Superior temporal gyrus (tissue), 1 donor: ENCODE results near the gene PARP8.
"Not testable (repeated sequence)": the region's sequence is repeated elsewhere in the genome, so short reads cannot be mapped to it uniquely, and the experiment has no call there.

Source experiments
- DNase-seq: peaks from one replicate; pipeline ENCODE4 v3.0.0-alpha.2; 2016; ENCODE audit errors: extremely low spot score

PARP8 gene

DNA sequence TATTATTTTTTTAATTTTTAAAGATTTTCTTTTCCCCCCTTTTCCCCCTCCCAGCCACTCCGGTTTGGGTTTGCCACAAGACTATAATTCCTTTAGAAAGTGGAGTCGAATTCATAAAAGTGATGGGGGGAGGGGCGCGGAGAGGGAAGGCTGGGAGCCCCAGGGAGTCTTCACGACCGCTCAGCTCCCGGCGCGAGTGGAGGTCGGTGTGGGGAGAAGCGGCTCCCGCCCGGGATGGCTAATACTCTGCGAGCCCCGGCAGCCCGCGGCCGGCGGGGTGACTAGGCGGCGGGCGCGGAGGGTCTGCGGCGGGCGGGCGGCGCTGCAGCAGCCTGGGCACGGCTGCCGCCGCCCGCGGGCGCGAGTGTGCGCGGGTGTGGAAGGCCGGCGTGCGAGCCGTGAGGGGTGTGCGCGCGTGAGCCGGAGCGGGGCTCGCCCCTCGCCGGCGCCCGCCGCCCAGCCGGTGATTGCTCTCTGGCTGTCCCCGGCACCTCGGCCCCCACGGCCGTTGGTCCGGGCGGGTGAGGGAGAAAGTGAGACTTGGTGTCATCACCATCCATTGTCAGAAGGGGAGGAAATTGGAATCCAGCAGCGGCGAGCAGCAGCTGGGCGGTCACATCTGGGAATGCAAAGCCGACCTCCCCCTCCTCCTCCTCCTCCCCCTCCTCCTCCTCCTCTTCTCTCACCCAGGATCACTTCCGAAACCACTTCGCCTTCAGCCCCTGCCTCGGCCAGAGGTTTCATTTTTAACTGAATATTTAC lies at the start of gene PARP8:
PARP8 (plus strand) TSS at position 377 of the 762 bp plus-strand sequence. CDS start 459 bp downstream, outside the sequence.
- no peak for DNase-seq

DNA sequence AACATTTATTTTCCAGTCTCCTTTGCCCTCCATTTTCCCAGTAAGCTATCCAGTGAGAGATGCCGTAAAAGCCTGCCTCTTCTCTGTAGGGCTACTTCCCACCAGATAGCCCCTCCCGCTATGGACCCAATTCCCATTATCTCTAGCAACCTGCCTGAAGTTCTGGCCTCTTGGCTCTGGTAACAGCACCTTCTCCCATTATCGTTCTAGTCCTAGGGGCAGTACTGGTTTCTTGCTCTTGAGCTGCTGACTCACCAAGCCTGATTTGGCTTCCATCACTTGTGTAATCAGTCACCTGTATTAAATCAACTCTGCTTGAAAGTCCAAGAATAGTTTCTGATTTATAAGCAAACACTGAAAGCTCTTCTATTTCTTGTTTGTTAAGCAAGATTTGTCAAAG lies 42.8 kb upstream of the PARP8 start:
- DNase-seq = no peak

- DNase-seq = not testable (repeated sequence)
Measured at GRCh38 chr5:50634866-50635265, 31.6 kb upstream of the PARP8 start.

DNA sequence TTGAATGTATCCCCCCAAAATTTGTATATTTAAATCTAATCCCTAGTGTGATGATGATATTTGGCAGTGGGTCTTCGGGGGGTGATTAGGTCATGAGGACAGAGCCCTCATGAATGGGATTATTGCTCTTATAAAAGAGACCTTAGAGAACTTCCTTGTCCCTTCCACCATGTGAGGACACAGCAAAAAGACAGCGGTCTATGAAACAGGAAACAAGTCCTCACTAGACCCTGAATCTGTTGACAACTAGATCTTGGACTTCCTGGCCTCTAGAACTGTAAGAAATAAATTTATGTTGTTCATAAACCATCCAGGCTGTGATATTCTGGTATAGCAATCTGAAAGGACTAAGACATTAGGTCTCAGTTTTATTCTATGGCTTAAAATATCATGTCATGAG lies 28.9 kb upstream of the PARP8 start:
- DNase-seq = not testable (repeated sequence)

DNA sequence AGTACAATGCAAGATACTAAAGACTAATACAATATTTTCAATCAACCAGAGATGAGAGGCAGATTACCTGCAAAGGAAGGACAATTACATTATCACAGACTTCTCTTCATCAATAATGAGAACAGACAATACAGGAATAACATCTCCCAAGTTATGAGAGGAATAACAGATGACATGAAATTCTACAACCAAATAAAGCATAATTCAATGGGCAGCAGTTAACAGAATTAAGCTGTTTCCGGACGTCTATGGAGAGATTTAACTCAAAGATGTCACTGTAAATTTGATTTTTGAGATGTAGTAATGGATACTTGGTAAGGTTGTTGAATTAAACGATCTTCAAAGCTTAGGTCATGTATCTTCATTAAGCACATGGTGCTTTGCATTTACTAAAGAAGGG lies 19.8 kb upstream of the PARP8 start:
- no peak for DNase-seq

DNA sequence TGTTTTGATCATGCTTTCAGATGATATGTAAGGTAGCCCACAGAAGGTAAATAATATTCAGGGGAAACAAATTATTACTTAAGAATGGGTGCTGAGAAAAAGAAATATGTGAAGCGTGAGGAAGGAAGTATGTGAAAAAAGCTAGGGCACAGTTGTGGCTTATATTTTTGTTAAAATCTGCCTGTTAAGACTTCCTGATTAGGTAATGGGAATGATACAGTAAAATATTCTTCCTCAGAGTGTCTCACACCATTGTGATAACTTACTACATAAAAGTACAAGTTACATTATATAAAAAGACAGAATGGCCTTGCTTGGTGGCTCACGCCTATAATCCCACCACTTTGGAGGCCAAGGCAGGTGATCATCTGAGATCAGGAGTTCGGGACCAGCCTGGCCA lies 18.7 kb upstream of the PARP8 start:
- no peak for DNase-seq

GRCh38 chr5:50653946-50654345 lies 12.5 kb upstream of the PARP8 start:
- no peak for DNase-seq

DNA sequence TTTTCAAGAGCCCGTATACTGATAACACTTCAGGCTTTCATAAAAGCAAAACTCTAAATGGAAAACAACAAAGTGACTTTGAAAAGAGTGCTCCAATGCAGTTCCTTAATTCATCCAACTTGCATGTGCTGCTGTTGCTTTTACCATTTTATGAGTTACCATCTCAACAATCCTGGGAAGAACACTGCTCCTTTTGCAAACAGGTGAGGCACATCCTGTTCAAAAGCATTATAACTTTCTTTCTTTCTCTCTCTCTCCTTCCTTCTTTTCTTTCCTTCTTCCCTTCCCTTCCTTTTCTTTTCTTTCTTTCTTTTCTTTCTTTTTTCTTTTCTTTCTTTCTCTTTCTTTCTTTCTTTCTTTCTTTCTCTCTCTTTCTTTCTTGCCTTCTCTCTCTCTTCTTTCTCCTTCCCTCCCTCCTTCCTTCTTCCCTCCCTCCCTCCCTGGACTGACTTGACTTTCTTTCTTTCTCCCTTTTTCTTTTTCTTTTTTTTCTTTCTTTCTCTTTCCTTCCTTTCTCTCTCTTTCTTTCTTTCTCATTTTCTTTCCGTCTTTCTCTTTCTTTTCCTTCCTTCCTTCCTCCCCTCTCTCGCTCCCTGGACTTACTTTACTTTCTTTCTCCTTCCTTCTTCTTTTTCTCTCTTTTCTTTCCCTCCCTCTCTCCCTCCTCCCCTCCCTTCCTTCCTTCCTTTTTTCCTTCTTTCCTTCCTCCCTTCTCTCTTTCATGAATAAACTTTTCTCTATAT lies 11.2 kb upstream of the PARP8 start:
- no peak for DNase-seq

DNA sequence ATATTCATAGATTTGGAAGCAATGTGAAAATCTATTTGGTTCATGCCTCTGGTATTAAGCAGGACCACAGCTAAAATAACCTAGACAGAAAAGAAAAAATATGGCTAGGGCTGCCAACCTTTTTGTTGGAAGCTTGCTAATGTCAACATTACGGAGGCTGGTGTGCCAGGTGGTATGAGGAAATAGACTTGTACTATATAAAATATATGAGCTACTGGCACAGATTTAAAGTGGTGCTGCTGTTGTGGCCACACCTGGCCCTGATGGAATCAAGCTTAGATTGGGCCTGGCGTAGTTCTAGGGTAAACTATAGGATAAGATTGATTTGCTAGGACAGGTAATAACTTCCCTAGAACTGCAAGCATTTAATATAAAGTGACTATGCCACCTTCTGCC lies 10.6 kb upstream of the PARP8 start:
- no peak for DNase-seq

- DNase-seq = peak; percentile 65
Measured at GRCh38 chr5:50657044-50657443, 9.4 kb upstream of the PARP8 start.

- no peak for DNase-seq
Measured at GRCh38 chr5:50658246-50658645, 8.2 kb upstream of the PARP8 start.

- no peak for DNase-seq
Measured at GRCh38 chr5:50663636-50664035, 2.8 kb upstream of the PARP8 start.

GRCh38 chr5:50665091-50665490 lies 1.3 kb upstream of the PARP8 start:
- DNase-seq = no peak

GRCh38 chr5:50665761-50666202 lies 655 bp upstream of the PARP8 start:
- not testable (repeated sequence) for DNase-seq

GRCh38 chr5:50667023-50667652 lies 701 bp downstream of the PARP8 start:
- DNase-seq = no peak

DNA sequence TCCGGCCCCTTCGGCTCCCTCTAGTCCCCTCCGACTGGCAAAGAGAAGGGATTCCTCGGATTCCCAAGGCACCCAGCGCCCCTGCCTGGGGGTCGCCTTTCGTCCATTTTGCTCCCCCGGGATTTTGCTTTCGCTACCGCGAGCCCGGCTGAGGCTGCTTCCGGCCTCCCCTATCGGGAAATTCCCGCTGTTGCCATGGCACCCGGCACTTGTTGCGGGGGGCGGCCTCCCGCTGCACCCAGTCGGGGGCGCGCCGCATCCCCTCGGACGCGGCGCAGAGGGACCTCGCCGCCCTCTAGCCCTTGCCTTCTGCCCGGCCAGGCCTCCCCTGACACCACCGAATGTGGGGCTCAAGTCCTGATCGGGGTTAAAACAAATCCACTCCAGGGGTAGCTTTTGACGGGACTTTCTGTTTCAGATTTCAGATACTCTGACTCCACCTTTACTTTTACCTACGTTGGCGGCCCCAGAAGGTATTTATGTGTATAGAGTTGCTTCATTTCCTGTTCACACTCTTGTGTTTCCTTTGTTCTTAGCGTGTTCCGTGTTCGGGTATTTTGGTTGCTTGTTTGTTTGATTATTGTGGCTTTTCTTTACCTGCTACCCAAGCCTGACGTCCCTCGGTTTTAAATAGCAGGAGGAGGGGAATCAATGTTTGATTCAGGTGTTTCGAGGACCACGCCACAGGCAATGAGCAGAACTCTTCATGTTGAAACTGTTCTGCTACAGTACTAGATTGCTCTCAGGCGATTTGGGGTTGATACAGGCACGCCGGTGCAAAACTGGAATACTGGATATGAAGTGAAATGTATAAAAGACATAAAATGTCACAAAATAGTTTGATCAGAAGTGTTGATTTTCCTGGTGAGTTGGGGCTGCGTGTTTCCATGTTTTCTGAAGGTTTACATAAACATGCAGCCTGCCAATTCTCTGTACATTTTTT lies 1.5 kb downstream of the PARP8 start:
- no peak for DNase-seq

- DNase-seq = not testable (repeated sequence)
Measured at GRCh38 chr5:50668636-50669035, 2.2 kb downstream of the PARP8 start.

DNA sequence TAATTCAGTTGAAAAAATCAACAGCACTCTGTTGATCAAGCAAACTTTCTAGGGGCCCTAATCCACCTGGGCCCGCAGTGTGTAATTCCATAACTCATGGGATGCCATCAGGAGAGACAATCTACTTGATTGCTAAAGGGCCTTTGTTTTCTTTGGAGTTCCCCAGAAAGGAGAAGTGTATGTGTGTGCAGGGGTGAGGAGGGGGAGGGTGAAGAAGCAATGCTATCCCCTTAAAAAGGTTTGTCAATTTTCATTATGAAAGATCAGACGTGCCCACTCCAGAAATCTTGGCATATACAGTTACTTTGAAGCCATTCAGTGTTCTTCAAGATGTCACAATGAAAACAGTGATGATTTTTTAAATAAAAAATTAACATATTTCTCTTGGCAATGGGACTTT lies 6.2 kb downstream of the PARP8 start:
- DNase-seq = no peak

DNA sequence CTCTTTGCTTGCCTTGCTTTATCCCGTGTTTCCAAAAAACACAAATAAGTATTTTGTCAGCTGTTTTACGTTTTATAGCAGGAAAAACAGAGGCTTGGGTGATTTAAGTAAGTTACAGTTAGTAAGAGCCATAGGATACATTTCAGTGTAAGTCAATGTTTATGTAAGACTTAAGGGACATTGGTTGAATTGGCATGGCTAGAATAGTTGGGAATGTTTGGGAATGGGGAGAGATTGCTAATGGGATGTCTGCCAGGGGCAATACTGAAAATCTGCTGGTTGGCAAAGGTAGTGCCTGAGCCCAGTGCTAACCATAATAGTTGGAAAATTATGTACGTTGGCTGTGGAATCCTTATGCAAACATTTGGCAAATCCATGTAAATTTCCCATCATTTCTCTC lies 7.0 kb downstream of the PARP8 start:
- DNase-seq = not testable (repeated sequence)

DNA sequence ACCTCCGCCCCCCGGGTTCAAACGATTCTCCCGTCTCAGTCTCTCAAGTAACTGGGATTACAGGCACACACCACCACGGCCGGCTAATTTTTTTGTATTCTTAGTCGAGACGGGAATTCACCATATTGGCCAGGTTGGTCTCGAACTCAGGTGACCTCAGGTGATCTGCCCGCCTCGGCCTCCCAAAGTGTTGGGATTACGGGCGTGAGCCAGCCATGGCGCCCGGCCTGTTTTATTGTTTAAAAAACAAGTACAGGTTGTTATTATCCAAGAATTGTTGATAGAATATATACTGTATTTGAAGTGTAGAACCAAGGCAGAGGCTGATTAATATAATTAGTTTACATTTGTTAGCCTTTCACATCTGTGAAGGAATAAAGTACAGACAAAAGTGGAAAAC lies 8.9 kb downstream of the PARP8 start:
- DNase-seq = no peak

GRCh38 chr5:50679554-50679953 lies 13.1 kb downstream of the PARP8 start:
- DNase-seq = not testable (repeated sequence)

DNA sequence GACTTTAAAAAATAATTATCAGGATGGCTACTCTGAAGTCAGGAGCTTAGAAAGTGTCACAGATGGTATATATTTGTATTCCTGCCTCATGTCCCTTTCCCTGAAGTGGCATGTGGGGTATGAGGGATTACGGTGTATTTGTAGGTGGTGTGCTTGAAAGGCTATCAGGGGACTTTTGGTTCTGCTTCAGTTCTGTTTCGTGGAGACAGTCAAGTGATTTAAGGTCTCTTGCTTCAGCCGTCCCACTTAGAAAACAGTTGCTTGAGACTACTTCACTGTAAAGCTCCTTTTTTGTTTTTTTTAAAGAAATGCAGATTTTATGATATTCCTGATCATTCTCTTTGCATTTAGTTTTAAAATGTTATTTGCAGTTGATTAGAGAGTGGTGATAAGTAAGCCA lies 18.3 kb downstream of the PARP8 start:
- no peak for DNase-seq
